ENCODE results near the gene BEND2. TPM values are rescaled to one million over a fixed set of nuclear protein-coding genes. Genes with fewer than 3 reads are reported as not detected.
"Not testable (repeated sequence)": the region's sequence is repeated elsewhere in the genome, so short reads cannot be mapped to it uniquely, and the experiment has no call there.

The BEND2 gene
- total RNA-seq = not detected

DNA sequence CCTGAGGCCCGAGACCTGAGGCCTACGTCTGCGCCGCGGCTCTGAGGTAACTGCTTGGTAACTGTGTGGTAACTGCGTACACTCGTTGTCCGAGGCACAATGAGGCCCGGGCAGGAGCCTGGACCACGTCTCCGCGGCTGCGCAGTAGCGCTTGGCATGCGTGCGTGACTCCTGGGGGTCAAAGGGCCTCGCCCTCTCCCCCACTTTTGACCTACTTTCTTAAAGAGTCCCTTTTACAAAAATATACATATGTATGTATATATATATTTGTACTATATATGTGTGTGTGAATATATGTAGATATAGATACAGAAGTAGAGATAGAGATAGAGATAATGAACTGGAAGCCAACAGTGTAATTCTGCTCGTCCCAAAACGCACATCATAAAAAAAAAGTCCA is at the start of gene BEND2:
TSS of gene BEND2 (minus strand) at position 101 of the 400 bp plus-strand sequence. CDS start 136 bp downstream, outside the sequence.
- Histone ChIP-seq H3K27me3 (no peaks in the 10 kb centered on the region), H3K4me1 (no peaks in the 10 kb centered on the region), H3K36me3 (no peaks in the 10 kb centered on the region), H3K4me3 (no peak within 1 kb of the TSS), H3K27ac (no peak within 1 kb of the TSS), H3K9me3 (no peaks in the 10 kb centered on the region)
- intact Hi-C loops (cut with DNase I) = no loop called here
- TF ChIP-seq, protein P1, sequence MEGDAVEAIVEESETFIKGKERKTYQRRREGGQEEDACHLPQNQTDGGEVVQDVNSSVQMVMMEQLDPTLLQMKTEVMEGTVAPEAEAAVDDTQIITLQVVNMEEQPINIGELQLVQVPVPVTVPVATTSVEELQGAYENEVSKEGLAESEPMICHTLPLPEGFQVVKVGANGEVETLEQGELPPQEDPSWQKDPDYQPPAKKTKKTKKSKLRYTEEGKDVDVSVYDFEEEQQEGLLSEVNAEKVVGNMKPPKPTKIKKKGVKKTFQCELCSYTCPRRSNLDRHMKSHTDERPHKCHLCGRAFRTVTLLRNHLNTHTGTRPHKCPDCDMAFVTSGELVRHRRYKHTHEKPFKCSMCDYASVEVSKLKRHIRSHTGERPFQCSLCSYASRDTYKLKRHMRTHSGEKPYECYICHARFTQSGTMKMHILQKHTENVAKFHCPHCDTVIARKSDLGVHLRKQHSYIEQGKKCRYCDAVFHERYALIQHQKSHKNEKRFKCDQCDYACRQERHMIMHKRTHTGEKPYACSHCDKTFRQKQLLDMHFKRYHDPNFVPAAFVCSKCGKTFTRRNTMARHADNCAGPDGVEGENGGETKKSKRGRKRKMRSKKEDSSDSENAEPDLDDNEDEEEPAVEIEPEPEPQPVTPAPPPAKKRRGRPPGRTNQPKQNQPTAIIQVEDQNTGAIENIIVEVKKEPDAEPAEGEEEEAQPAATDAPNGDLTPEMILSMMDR (IDR thresholded peaks at IDR 0.05) = no peak
- TF ChIP-seq POLR2AphosphoS5 (IDR thresholded peaks at IDR 0.05; ENCODE audit: insufficient read depth in 1 of 2, low read depth in 1 of 2) = no peak
- no peak for TF ChIP-seq POLR2A (IDR thresholded peaks at IDR 0.05)
- no peak for DNase-seq (ENCODE audit: extremely low spot score in 2 of 2)

DNA sequence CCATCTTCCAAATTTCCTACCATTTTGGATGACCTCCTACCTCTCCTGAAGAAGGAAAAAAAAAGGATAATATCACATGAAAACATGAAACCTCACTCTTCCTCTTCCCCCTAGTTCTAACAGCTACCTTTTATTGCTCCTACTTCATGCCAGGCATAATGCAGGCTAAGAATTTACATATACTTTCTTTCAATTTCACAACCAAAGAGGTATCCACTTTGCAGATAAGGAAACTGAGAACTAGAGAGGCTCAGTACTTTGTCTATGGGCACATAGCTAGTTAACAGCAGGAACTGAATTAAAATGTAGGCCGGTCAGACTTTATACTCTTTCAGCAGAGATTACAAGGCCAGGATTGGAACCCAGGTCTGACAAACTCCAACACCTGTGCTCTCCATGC is 34.4 kb upstream of the BEND2 start:
- Histone ChIP-seq H3K27ac (no peak overlapping the region), H3K9me3 (no peaks in the 10 kb centered on the region), H3K27me3 (no peaks in the 10 kb centered on the region), H3K4me1 (no peaks in the 10 kb centered on the region), H3K4me3 (no peak overlapping the region), H3K36me3 (no peaks in the 10 kb centered on the region)
- TF ChIP-seq, protein P1 (IDR thresholded peaks at IDR 0.05) = no peak
- TF ChIP-seq POLR2AphosphoS5 (IDR thresholded peaks at IDR 0.05; ENCODE audit: insufficient read depth in 1 of 2, low read depth in 1 of 2) = no peak
- no peak for TF ChIP-seq POLR2A (IDR thresholded peaks at IDR 0.05)
- DNase-seq (ENCODE audit: extremely low spot score in 2 of 2) = no peak
- intact Hi-C loops (cut with DNase I) = no loop called here

DNA sequence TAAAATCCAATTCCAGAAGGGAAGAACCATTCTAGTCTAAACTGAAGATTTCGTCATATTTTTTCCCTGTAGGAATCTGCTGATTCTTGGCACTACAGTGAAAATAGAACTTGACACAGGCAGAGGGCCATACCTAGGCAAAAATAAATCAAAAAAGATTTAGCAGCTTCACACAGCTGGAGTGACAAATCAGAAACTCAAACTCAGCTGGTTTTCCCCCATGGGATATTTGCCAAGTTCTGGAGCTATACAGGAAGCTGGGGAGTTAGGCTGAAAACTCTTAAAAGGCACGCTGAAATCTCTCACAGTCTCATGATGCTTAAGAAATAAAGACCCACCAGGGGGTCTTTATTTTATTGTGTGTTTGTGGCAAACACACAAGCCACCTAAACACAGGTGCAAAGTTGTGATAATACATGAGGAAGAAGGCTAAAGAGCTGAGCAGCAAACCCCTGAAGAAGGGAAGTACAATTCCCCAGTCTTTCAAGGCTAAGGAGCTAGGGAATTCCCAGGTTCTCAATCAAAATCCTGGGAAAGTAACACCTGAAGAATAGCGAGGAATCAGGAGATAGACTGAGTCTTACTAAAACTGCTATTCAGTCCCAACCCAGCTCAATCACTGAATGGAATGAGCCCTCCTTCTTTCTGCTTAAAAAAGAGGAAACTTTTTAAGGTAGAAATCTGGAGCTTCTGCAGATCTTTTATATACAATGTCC is 32.1 kb upstream of the BEND2 start:
- H3K9me3 ChIP-seq = no peaks in the 10 kb centered on the region
- no peak overlapping the region for H3K27ac ChIP-seq
- intact Hi-C loops (cut with DNase I) = no loop called here
- TF ChIP-seq POLR2A (IDR thresholded peaks at IDR 0.05) = no peak
- TF ChIP-seq, protein P1 (IDR thresholded peaks at IDR 0.05) = no peak
- no peak for TF ChIP-seq POLR2AphosphoS5 (IDR thresholded peaks at IDR 0.05; ENCODE audit: insufficient read depth in 1 of 2, low read depth in 1 of 2)
- no peaks in the 10 kb centered on the region for H3K36me3 ChIP-seq
- no peak for DNase-seq (ENCODE audit: extremely low spot score in 2 of 2)
- no peak overlapping the region for H3K4me3 ChIP-seq
- no peaks in the 10 kb centered on the region for H3K4me1 ChIP-seq
- no peaks in the 10 kb centered on the region for H3K27me3 ChIP-seq

DNA sequence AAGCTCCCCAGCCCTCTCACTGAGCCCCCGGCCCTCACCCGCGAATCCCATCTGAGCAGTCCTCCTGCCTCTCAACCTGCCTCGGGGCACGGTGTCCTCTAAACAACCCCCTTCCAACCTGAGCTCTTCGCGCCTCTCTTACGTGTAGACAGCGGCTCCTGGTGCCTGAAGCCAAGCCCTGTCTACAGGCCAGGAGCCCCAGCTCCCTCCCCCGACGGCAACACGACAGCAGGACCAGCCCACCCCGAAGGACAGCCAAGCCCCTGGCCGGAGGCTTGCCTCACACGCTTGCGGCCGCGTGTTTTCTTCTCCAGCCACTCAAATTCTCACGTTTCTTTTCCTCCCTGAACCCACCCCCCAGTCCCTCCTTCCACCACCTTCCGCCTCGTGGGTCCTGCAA is 9.0 kb upstream of the BEND2 start:
- intact Hi-C loops (cut with DNase I); H3K27me3 ChIP-seq; H3K36me3 ChIP-seq; H3K27ac ChIP-seq; H3K9me3 ChIP-seq; H3K4me3 ChIP-seq; H3K4me1 ChIP-seq; DNase-seq (ENCODE audit: extremely low spot score in 2 of 2): not testable (repeated sequence)

DNA sequence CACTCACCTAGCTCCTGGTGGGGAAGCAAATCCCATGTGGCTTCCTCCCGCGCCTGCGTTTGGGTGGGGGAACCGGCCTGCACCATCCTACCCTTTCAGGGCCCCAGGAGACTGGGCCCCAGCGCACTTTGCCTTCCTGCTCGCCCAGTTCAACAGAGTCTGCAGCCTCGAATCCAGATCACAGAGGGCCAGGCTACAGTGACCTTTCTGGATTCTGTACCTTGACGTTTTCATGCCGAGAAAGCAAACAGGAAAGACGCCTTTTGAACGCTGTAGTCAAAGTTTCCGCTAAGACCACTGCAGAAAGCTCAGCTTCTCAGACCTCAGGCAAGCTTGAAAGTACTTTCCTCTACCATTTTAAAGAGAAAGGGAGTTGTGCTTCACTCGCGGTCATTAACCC is 7.4 kb upstream of the BEND2 start:
- Histone ChIP-seq H3K36me3 (no peaks in the 10 kb centered on the region), H3K9me3 (no peaks in the 10 kb centered on the region), H3K4me1 (no peaks in the 10 kb centered on the region), H3K27ac (no peak overlapping the region), H3K4me3 (no peak overlapping the region), H3K27me3 (no peaks in the 10 kb centered on the region)
- no peak for DNase-seq (ENCODE audit: extremely low spot score in 2 of 2)
- TF ChIP-seq, protein P1 (IDR thresholded peaks at IDR 0.05) = no peak
- no peak for TF ChIP-seq POLR2A (IDR thresholded peaks at IDR 0.05)
- TF ChIP-seq POLR2AphosphoS5 (IDR thresholded peaks at IDR 0.05; ENCODE audit: insufficient read depth in 1 of 2, low read depth in 1 of 2) = no peak
- intact Hi-C loops (cut with DNase I) = no loop called here

All from vagina (tissue), 2 donors.